Activated CD8-positive, alpha-beta T cell treated with anti-CD3 and anti-CD28 coated beads, Interleukin-2, amount 10 ng/mL, durations not matched to agents 7 days and 5 days (primary cell): Measurements from ENCODE around the gene CBX5. TPM values are rescaled to one million over a fixed set of nuclear protein-coding genes. Genes with fewer than 3 reads are reported as not detected.
A peak's percentile ranks its signal among the peaks of the same experiment; 100 is the strongest.

ENCODE experiments used
- ATAC-seq: fragments of 150-1000 bp; cut with Tn5 transposase; one replicate; pipeline ENCODE4 v1.10.0; 2021; ENCODE audit warnings: moderate library complexity
- CTCF ChIA-PET: fragments of 350-600 bp; sonication (Branson Sonifier 250); formaldehyde crosslinking; loops from one replicate; lab custom pipeline; 2021; ENCODE audit warnings: antibody characterized with exemption; lab: Charles Lee
- POLR2A ChIA-PET: fragments of 350-600 bp; sonication (Branson Sonifier 250); formaldehyde crosslinking; loops from one replicate; lab custom pipeline; 2021; ENCODE audit warnings: antibody characterized with exemption; lab: Charles Lee
- DNase-seq: peaks from one replicate; pipeline ENCODE4 v3.0.0-alpha.2; 2020
- H3K27ac Mint-ChIP-seq: one replicate; pipeline ENCODE4 v1.8.0; 2021; ENCODE audit warnings: mild to moderate bottlenecking, mixed read lengths
- H3K27me3 Mint-ChIP-seq: one replicate; pipeline ENCODE4 v1.8.0; 2021; ENCODE audit warnings: low read depth, mixed read lengths
- H3K36me3 Mint-ChIP-seq: one replicate; pipeline ENCODE4 v1.8.0; 2021; ENCODE audit warnings: low read depth, mixed read lengths
- H3K4me1 Mint-ChIP-seq: one replicate; pipeline ENCODE4 v1.8.0; 2021; ENCODE audit warnings: low read depth, mixed read lengths
- H3K4me3 Mint-ChIP-seq: one replicate; pipeline ENCODE4 v1.8.0; 2021; ENCODE audit warnings: mild to moderate bottlenecking, mixed read lengths
- H3K9me3 Mint-ChIP-seq: one replicate; pipeline ENCODE4 v1.8.0; 2022; ENCODE audit warnings: mixed read lengths; ENCODE audit not compliant: insufficient read depth
- total RNA-seq, 2 experiments: library from RNA; stranded (reverse); gene quantifications; one replicate each; pipeline ENCODE4 v1.2.3, GENCODE V29; 2021

CBX5 gene
- total RNA-seq, 2 experiments from 2014 or later = 145 to 148 TPM

DNA sequence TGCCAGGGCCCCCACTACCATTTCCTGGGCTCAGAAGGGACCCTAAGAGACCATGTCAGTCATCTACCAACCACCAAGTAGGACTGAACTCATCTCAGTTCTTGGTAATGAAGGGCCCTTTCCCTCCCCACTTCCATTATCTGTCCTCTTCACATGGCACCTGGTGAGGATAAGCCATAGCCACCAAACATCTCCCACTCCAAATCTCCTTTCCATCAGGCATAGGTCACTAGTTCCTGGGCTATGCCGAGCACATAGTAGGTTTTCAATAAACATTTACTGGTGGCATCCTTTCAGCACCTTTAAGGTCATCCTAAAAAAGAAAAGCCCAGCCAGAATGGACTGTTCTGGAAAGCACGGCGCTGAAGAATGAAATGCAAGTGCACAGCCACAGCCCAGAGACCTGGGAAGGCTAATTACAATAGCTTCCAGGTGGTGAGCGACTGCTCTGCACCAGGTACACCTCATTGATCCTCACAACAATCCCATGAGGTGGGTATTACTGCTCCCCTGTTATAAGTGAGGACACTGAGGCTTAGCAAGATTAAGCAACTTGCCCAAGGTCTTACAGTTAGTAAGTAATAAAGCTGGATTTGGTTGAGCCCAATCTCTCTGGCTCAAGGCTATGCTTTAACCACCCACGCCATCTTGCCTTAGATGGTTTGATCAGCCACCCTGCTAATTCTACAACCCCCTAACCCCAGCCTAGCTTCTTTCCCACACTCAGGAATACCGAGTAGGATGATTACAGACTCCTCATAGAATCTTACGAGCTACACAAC, 95.7 kb downstream of the CBX5 start:
- H3K36me3 Mint-ChIP-seq = peaks cover 10% of the 10 kb centered on the region
- H3K4me3 Mint-ChIP-seq = no peak overlapping the region
- H3K27me3 Mint-ChIP-seq = no peaks in the 10 kb centered on the region
- no peak for DNase-seq
- ChIA-PET POLR2A (no interaction called here), CTCF (interaction anchor here (0.9 to 1.5 kb wide), 3 partner anchors 17 to 151 kb away, joined by 3 to 6 read pairs (median 3); partner anchors contain the start of gene HOXC5)
- H3K4me1 Mint-ChIP-seq = peaks cover 13% of the 10 kb centered on the region
- no peak for ATAC-seq
- peak overlapping the region; percentile 12 for H3K27ac Mint-ChIP-seq
- no peaks in the 10 kb centered on the region for H3K9me3 Mint-ChIP-seq

DNA sequence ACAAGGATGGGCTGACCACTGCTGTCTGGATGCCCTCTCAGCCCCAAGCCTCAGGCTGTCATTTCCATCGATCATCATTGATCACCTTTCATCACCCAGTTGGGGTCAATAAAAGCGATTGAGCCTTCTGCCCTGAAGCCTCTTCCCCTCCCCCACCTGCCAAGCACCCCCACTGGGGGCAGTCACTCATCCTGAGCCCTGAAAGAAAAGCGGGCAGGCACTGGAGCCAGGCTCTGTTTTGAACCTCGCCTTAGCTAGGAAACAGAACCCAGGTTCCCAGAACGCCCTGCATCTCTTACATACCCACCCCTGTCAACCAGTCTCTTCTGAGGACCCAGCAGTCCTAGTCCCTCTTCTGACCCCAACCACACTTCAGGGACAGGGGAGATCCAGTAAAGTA, 96.9 kb downstream of the CBX5 start:
- no peak for ATAC-seq
- POLR2A ChIA-PET = no interaction called here
- H3K27ac Mint-ChIP-seq = no peak overlapping the region

DNA sequence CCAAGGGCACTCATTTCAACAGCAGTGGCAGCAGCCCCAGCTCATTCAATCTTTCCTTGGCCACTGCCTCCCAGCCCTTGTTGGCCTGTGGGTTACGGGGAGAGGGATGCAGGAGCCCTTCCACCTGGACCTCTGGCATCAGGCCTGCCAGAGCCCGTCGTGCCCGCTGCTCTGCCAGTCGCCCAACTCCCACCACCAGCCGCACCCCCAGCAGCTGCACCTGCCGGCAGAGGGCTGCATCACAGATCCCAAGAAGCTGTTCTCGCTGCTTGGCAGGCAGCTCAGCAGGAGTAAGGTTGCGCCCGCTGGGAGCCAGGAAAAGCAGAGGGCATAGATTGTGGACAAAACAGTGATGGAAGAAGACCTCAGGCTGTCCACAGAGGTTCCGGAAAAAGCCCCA, 97.8 kb downstream of the CBX5 start:
- Mint-ChIP-seq H3K36me3 (peaks cover 7% of the 10 kb centered on the region), H3K27ac (no peak overlapping the region), H3K4me1 (peaks cover under 1% of the 10 kb centered on the region), H3K27me3 (no peaks in the 10 kb centered on the region), H3K9me3 (no peaks in the 10 kb centered on the region), H3K4me3 (no peak overlapping the region)
- POLR2A ChIA-PET = no interaction called here
- CTCF ChIA-PET = no interaction called here
- no peak for ATAC-seq
- no peak for DNase-seq

More for the DNA sequence above, 96.9 kb downstream of the CBX5 start:
- H3K27me3 Mint-ChIP-seq = no peaks in the 10 kb centered on the region
- H3K36me3 Mint-ChIP-seq = peaks cover 10% of the 10 kb centered on the region
- CTCF ChIA-PET = no interaction called here
- no peaks in the 10 kb centered on the region for H3K9me3 Mint-ChIP-seq
- no peak overlapping the region for H3K4me3 Mint-ChIP-seq
- DNase-seq = no peak
- H3K4me1 Mint-ChIP-seq = peaks cover 10% of the 10 kb centered on the region

Other genes with a start within 250 kb of the CBX5 start
- gene HOXC5, start 247.1 kb downstream of the CBX5 start, total RNA-seq = not detected
- gene HOXC4, start 226.3 kb downstream of the CBX5 start, total RNA-seq = 1 to 10 TPM; 1.1 to 1.3 TPM
- 10 to 100 TPM; 21.5 to 22.8 TPM for gene SMUG1, start 91.1 kb downstream of the CBX5 start, total RNA-seq
- gene HNRNPA1, start 604 bp upstream of the CBX5 start, total RNA-seq = 1,000 to 10,000 TPM; 1,520 to 1,553 TPM
- not detected for gene NFE2, start 20.9 kb upstream of the CBX5 start, total RNA-seq
- gene COPZ1, start 45.0 kb upstream of the CBX5 start, total RNA-seq = 100 to 1,000 TPM; 105 to 112 TPM
- gene GPR84, start 84.4 kb upstream of the CBX5 start, total RNA-seq = under 1 TPM; 0.32 to 0.57 TPM
- under 1 TPM; 0.55 to 0.74 TPM for gene ZNF385A, start 104.6 kb upstream of the CBX5 start, total RNA-seq
- gene ITGA5, start 139.1 kb upstream of the CBX5 start, total RNA-seq = 10 to 100 TPM; 65.0 to 69.1 TPM
- 10 to 100 TPM; 11.8 to 12.7 TPM for gene GTSF1, start 193.5 kb upstream of the CBX5 start, total RNA-seq
- 100 to 1,000 TPM; 141 to 143 TPM for gene NCKAP1L, start 217.6 kb upstream of the CBX5 start, total RNA-seq